Cardiac fibroblast (primary cell): ENCODE results near the gene BACE2.

Experiments
- DNase-seq, 2 donors: peaks; one replicate each; pipeline versions ENCODE4 v3.0.0 to v3.0.0-alpha.2; 2010; ENCODE audit warnings: low read depth in 2 of 2
- H3K4me3 ChIP-seq, 2 donors: replicated peaks in 1 of 2; 1 replicate in 1 of 2; 2 replicates in 1 of 2; pipeline ENCODE4 v1.5.1; 2011; ENCODE audit warnings: low read depth in 2 of 2, low read length in 2 of 2, mild to moderate bottlenecking in 2 of 2, moderate library complexity in 1 of 2
- TF ChIP-seq, protein P1 (sequence below): IDR thresholded peaks from one replicate; pipeline ENCODE4 v1.5.1; 2011; ENCODE audit warnings: low read depth, mild to moderate bottlenecking, low read length, inconsistent platforms

BACE2 gene

DNA sequence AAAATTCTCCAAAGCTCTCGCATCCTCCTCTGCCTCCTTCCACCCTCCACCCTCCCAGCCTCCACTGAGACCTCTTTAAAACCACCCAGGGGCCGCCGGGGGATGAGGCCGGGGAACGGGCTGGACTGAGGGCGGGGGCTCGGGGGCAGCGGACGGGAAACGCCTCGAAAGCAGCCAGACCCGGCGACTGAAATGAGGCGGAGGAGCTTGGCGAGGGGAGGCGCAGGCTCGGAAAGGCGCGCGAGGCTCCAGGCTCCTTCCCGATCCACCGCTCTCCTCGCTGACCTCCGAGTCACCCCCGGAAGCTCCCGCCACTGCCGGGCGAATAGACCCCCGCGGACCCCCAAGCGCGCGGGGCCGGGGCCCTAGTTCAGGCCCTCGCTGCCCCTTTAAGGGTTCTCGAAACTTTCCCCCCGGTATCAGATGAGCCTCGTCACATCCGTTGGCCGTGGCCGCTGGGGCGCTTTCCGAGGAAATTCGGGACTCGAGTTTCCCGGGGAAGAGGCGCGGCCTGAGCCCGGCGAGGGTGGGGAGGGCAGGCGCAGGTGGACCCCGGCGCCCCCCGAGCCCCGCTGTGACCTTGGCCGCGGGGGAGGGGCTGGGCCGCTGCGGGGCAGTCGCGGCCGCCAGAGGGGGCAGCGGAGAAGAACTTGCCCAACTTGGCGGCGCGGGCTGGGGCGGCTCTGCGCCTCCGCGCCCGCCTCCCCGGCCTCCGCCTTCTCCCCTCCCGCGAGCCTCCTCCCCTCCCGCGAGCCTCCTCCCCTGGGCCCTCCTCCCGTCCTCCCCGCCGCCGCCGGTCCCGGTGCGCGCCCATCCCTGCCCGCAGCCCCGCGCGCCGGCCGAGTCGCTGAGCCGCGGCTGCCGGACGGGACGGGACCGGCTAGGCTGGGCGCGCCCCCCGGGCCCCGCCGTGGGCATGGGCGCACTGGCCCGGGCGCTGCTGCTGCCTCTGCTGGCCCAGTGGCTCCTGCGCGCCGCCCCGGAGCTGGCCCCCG lies at the start of gene BACE2:
TSS of gene BACE2 (plus strand) at position 813 of the 995 bp plus-strand sequence. CDS start at position 917, 104 bp downstream.
- peak within 1 kb of the TSS; percentile 70 to 87 for H3K4me3 ChIP-seq
- TF ChIP-seq, protein P1, sequence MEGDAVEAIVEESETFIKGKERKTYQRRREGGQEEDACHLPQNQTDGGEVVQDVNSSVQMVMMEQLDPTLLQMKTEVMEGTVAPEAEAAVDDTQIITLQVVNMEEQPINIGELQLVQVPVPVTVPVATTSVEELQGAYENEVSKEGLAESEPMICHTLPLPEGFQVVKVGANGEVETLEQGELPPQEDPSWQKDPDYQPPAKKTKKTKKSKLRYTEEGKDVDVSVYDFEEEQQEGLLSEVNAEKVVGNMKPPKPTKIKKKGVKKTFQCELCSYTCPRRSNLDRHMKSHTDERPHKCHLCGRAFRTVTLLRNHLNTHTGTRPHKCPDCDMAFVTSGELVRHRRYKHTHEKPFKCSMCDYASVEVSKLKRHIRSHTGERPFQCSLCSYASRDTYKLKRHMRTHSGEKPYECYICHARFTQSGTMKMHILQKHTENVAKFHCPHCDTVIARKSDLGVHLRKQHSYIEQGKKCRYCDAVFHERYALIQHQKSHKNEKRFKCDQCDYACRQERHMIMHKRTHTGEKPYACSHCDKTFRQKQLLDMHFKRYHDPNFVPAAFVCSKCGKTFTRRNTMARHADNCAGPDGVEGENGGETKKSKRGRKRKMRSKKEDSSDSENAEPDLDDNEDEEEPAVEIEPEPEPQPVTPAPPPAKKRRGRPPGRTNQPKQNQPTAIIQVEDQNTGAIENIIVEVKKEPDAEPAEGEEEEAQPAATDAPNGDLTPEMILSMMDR, result peak; percentile 32
- DNase-seq, result peak; percentile 72 to 87

DNA sequence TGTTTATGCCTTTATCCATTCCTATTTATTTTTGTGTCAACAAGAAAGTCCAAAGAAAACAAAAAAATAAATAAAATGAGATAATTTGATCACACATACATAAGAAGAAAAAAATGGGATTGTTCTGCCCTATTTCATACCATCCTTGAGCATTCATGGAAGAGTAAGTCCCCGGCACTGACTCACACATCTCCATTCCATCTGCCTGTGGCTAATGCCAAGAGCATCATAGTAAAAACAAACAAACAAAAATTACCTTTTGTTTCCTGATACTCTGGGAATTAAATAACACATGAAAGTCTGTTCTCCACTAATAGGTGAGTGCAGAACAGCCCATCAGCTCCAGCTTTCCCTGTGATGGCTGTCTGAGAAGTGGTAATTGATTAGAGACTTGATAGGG lies 48.1 kb upstream of the BACE2 start:
- no peak overlapping the region for H3K4me3 ChIP-seq
- no peak for DNase-seq
- TF ChIP-seq, protein P1, result no peak

DNA sequence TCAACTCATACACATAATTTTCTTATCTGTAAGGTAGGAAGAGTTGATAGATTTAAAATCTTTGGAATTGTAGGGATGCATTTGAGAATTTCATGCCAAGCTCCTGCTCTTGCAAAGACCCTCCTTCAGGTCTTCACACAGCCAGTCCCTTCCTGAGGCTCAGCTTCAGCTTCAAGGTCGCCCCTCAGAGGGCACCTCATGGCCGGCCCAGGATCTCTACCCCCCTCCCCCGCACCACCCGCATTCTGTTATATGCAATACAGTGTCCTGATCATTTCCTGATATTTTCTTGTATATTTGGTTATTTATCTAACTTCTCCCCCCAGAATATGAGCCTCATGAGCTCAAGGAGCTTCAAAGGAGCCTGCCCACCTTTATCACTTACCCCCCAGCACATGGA lies 47.0 kb upstream of the BACE2 start:
- H3K4me3 ChIP-seq, result no peak overlapping the region
- no peak for DNase-seq
- TF ChIP-seq, protein P1, result no peak

DNA sequence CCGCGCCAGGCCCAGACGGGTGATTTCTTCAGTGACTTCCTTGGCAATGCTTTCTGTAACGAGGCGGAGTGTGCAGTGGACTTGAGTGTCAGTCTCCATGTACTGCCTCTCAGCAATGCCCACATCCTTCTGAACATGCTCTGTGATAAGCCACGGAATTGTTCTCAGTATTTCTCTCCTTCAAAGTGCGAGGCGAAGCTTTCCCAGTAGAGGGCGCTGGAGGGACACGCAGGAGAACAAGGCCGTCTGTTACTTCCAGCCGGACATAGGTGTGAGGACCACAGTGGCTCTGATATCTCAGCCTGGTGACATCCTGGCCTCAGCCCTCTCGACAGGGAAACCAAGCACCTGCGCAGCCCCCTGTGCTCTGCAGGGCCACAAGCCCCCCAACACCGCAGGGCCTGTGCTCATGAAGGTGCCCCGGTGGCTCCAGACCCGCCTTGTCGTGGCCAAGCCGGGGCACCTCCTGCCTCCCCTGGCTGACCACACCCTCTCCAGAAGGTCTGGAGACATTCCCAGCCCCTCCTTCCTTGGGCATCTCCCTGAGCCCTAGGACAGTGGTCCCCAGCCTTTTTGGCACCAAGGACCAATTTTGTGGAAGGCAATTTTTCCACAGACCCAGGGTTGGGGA lies 46.1 kb upstream of the BACE2 start:
- TF ChIP-seq, protein P1, result peak; percentile 95
- peak; percentile 75 to 84 for DNase-seq
- H3K4me3 ChIP-seq, result no peak overlapping the region

DNA sequence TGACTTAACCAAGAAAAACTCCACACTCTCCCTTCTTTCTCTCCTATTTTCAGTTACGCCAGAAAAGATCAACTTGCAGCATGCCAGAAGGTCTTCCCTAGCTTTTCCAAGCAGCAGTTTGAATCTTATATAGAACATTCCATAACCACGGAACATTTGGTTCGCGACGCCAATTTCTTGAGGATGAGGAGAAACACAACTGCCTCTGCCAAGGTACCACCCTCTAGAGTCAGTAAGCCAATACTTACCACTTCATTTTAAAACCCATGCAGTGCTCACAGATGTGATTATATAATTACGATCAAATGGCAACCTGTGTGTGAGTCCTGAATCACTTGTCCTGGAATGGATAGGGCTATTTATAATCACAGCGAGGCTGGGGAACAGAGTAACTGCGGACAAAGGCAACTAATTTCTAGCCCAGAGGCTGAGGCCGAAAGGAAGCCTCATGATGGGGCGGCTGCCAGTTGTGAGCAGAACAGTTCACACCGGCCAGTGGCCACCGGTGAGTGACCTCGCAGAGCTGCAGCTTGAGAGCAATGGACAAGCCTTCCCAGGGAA lies 43.2 kb upstream of the BACE2 start:
- no peak for DNase-seq
- no peak overlapping the region for H3K4me3 ChIP-seq
- TF ChIP-seq, protein P1, result no peak

DNA sequence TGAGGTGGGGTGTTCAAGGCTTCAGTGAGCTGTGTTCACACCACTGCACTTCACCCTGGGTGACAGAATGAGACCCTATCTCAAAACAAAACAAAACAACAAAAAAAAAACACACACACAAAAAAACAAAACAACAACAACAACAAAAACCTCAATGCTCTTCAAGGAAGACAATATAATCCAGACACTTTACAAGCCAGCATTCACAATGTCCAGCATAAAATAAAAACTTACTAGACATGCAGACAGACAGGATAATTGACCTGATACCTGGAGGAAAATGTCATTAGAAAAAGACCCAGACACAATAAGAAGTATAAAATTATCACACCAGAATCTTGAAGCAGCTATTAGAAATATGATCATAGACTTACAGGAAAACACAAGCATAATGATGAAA lies 39.0 kb upstream of the BACE2 start:
- TF ChIP-seq, protein P1, result no peak
- no peak overlapping the region for H3K4me3 ChIP-seq
- no peak for DNase-seq
